ES-I3 (cell line): ENCODE measurements around the gene HEATR5A.

Experiments
- H3K36me3 ChIP-seq: 2 replicates; pipeline ENCODE4 v1.6.1; 2013; ENCODE audit warnings: mild to moderate bottlenecking, low read length, control low read depth, moderate library complexity; ENCODE audit not compliant: insufficient read depth
- H3K4me1 ChIP-seq: 2 replicates; pipeline ENCODE4 v1.6.1; 2013; ENCODE audit warnings: mild to moderate bottlenecking, control low read depth, low read length; ENCODE audit not compliant: insufficient read depth
- H3K9ac ChIP-seq: 2 replicates; pipeline ENCODE4 v1.6.1; 2013; ENCODE audit warnings: low read depth, mild to moderate bottlenecking, low read length, moderate library complexity
- H3K9me3 ChIP-seq: 2 replicates; pipeline ENCODE4 v1.6.1; 2013; ENCODE audit warnings: mild to moderate bottlenecking, low read length, moderate library complexity; ENCODE audit not compliant: control insufficient read depth, insufficient read depth

Gene HEATR5A

GRCh38 chr14:31410048-31410650 is 10.2 kb downstream of the HEATR5A start:
- no peak overlapping the region for H3K9ac ChIP-seq
- H3K4me1 ChIP-seq: peaks cover 4% of the 10 kb centered on the region; the same call in 1 of the 2 replicates
- no peaks in the 10 kb centered on the region for H3K36me3 ChIP-seq
- no peaks in the 10 kb centered on the region for H3K9me3 ChIP-seq

GRCh38 chr14:31408421-31408820 is 11.9 kb downstream of the HEATR5A start:
- peaks cover 5% of the 10 kb centered on the region; the same call in 1 of the 2 replicates for H3K4me1 ChIP-seq
- no peaks in the 10 kb centered on the region for H3K9me3 ChIP-seq
- H3K9ac ChIP-seq: no peak overlapping the region
- no peaks in the 10 kb centered on the region for H3K36me3 ChIP-seq

GRCh38 chr14:31405599-31406232 is 14.6 kb downstream of the HEATR5A start:
- H3K4me1 ChIP-seq: peaks cover 10% of the 10 kb centered on the region; the same call in 1 of the 2 replicates
- H3K36me3 ChIP-seq: no peaks in the 10 kb centered on the region
- H3K9ac ChIP-seq: no peak overlapping the region
- H3K9me3 ChIP-seq: no peaks in the 10 kb centered on the region

DNA sequence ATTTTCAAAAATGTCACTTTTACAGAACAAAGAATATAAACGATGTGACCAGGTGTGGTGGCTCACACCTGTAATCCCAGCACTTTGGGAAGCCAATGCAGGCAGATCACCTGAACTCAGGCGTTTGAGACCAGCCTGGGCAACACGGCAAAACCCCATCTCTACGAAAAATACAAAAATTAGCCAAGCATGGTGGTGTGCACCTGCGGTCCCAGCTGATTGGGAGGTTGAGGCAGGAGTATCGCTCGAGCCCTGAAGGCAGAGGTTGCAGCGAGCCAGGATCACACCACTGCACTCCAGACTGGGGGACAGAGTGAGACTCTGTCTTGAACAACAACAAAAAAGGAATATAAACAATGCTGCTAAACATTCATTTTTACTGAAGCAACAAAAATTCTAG is 15.2 kb downstream of the HEATR5A start:
- no peaks in the 10 kb centered on the region for H3K36me3 ChIP-seq
- no peak overlapping the region for H3K9ac ChIP-seq
- H3K9me3 ChIP-seq: no peaks in the 10 kb centered on the region
- H3K4me1 ChIP-seq: peaks cover 6% of the 10 kb centered on the region; the same call in 1 of the 2 replicates

GRCh38 chr14:31403707-31404106 is 16.6 kb downstream of the HEATR5A start:
- Histone ChIP-seq H3K9ac (no peak overlapping the region), H3K4me1 (peaks cover 6% of the 10 kb centered on the region; the same call in 1 of the 2 replicates), H3K9me3 (no peaks in the 10 kb centered on the region), H3K36me3 (no peaks in the 10 kb centered on the region)

DNA sequence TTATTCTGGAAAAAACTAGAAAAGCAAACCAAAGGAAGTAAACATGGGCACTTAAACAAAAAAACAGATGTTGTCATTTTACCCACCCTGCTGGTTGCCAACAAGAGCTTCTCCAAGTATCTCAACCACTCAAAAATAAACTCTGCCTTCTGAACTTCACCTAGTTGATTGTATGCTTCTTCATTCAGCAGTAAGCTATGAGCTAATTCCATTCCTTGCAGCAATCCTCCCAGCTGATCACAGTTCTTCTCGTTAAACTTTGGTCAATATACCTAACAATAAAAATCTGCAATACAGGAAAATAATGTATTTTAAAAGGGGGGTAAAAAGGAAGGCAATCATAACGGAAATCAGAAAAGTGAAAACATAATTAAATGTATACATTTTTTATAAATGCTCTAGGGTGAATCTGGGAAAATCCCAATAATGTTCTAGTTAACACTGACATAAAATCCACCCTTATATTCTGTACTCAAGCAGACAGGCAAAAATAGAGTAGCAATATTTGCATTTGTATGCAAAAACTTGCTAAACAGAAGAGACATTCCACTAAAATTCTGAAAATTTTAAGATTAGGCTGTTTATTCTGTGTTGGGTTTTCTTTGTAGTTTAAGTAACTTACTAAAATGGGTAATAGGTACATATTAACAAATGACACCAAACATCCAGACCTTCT is 17.4 kb downstream of the HEATR5A start:
- Histone ChIP-seq H3K36me3 (no peaks in the 10 kb centered on the region), H3K4me1 (peaks cover 6% of the 10 kb centered on the region; the same call in 1 of the 2 replicates), H3K9ac (no peak overlapping the region), H3K9me3 (no peaks in the 10 kb centered on the region)

- Histone ChIP-seq H3K36me3 (peaks cover under 1% of the 10 kb centered on the region; the same call in 1 of the 2 replicates), H3K9me3 (no peaks in the 10 kb centered on the region), H3K9ac (no peak overlapping the region)
Measured at GRCh38 chr14:31401369-31401932, 18.9 kb downstream of the HEATR5A start.

GRCh38 chr14:31400031-31400638 is 20.2 kb downstream of the HEATR5A start:
- Histone ChIP-seq H3K4me1 (peaks cover 6% of the 10 kb centered on the region; the same call in 1 of the 2 replicates), H3K36me3 (peaks cover 2% of the 10 kb centered on the region; the same call in 1 of the 2 replicates), H3K9me3 (no peaks in the 10 kb centered on the region), H3K9ac (no peak overlapping the region)

More at GRCh38 chr14:31401369-31401932, 18.9 kb downstream of the HEATR5A start:
- peaks cover 6% of the 10 kb centered on the region; the same call in 1 of the 2 replicates for H3K4me1 ChIP-seq

GRCh38 chr14:31395572-31396205 is 24.7 kb downstream of the HEATR5A start:
- Histone ChIP-seq H3K4me1 (no peaks in the 10 kb centered on the region), H3K36me3 (peaks cover 2% of the 10 kb centered on the region; the same call in 1 of the 2 replicates), H3K9me3 (no peaks in the 10 kb centered on the region), H3K9ac (no peak overlapping the region)

DNA sequence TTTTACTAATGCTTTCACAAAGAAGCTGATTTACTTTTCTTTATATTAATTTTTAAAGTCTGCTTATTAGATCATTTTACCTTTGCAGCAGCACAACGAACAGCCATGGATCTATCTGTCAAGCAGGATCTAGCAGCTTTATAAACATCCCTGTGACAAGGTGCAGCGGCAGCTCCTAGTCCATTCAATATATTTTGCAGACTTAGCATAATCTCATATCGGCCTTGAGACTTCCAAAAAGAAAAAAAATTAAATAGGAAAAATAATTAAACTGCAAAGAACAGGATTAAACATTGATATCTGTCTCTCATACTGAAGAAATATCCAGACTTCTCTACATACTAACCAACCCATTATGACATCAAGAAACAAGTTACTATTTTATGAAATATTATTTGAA is 25.2 kb downstream of the HEATR5A start:
- Histone ChIP-seq H3K36me3 (peaks cover 2% of the 10 kb centered on the region; the same call in 1 of the 2 replicates), H3K4me1 (no peaks in the 10 kb centered on the region), H3K9ac (no peak overlapping the region), H3K9me3 (no peaks in the 10 kb centered on the region)

DNA sequence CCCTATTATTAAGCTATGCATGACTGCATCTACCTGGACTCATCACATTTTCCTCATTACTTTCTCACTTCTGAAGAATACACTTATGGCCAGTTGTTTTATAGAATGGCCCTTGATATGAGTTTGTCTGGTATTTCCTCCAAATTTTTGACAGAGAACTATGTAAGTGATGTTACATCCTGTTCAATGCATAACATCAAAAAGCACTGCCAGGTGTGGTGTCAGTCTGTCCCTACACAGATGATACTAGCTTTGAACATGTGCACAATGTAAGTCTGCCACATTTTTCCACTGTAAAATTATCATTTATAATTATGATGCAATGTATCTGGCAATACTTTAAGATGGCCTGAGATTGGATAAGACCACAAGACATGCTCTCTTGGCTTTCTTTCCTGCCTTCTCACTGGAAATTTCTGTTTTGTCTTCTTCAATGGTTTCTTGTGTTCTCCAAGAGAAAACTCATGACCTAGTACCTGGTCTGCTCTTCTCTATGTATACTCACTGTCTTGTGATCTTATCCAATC is 28.3 kb downstream of the HEATR5A start:
- no peaks in the 10 kb centered on the region for H3K4me1 ChIP-seq
- no peak overlapping the region for H3K9ac ChIP-seq
- peaks cover 2% of the 10 kb centered on the region; the same call in 1 of the 2 replicates for H3K36me3 ChIP-seq
- no peaks in the 10 kb centered on the region for H3K9me3 ChIP-seq

GRCh38 chr14:31391473-31391872 is 28.9 kb downstream of the HEATR5A start:
- Histone ChIP-seq H3K4me1 (no peaks in the 10 kb centered on the region), H3K9ac (no peak overlapping the region), H3K9me3 (no peaks in the 10 kb centered on the region), H3K36me3 (peaks cover 2% of the 10 kb centered on the region; the same call in 1 of the 2 replicates)

DNA sequence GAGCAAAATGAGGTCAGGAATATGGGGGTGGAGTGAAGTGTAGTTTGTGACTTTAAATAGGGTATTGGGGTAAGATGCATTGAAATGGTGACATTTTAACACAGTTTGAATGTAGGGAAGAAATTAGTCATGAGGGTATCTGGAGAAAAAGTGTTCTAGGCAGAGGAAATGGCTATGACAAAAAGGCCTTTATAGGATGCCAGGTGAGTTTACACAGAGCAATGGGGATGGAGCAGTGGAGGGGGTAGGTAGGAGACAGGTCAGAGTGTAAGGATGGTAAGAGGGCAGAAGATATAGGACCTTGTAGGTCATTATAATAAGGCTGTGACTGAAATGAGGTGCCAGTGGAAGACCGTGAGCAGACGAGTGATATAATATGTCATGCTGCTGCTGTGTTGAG is 30.4 kb downstream of the HEATR5A start:
- Histone ChIP-seq H3K36me3 (no peaks in the 10 kb centered on the region; the same call in 1 of the 2 replicates), H3K4me1 (no peaks in the 10 kb centered on the region), H3K9me3 (no peaks in the 10 kb centered on the region), H3K9ac (no peak overlapping the region)
